Measurements from ENCODE around the gene PKP4. TPM values are rescaled to one million over a fixed set of nuclear protein-coding genes. Genes with fewer than 3 reads are reported as not detected.

Gene PKP4
- total and polyA plus RNA-seq, 9 of the 15 experiments (the other 6 are each of a cell fraction or from before 2014, with no cell fraction given) = 24.6 to 99.1 (median 74.0) TPM

GRCh38 chr2:158464426-158465281, 7.9 kb downstream of the PKP4 start (continued):
- 0 out of 2 replicates have a peak, but pooled peaks have one; percentile 7 for TF ChIP-seq REST (IDR thresholded peaks at IDR 0.05; ENCODE audit: borderline replicate concordance)
- TF ChIP-seq REST (CRISPR knock-in tag; IDR thresholded peaks at IDR 0.05; ENCODE audit: low read depth) = no peak
- peak; percentile 60 for TF ChIP-seq NCOR1 (IDR thresholded peaks at IDR 0.05)
- TF ChIP-seq ZNF311 (CRISPR knock-in tag; IDR thresholded peaks at IDR 0.05) = no peak
- no peak for TF ChIP-seq HSF4 (CRISPR knock-in tag; IDR thresholded peaks at IDR 0.05; ENCODE audit: borderline replicate concordance)
- TF ChIP-seq L3MBTL2 (IDR thresholded peaks at IDR 0.05) = 0 out of 2 replicates have a peak, but pooled peaks have one; percentile 17
- no peak for TF ChIP-seq KLF13 (tag; IDR thresholded peaks at IDR 0.05; ENCODE audit: borderline replicate concordance, low read depth)
- TF ChIP-seq BCOR (IDR thresholded peaks at IDR 0.05) = no peak
- TF ChIP-seq SPI1 (IDR thresholded peaks at IDR 0.05; ENCODE audit: borderline replicate concordance, low read depth, low read length) = no peak
- TF ChIP-seq CEBPZ (IDR thresholded peaks at IDR 0.05; ENCODE audit: borderline replicate concordance, low read depth, low read length) = no peak
- TF ChIP-seq CREM (IDR thresholded peaks at IDR 0.05; ENCODE audit: low read depth) = no peak
- TF ChIP-seq MLLT1 (IDR thresholded peaks at IDR 0.05) = no peak
- no peak for TF ChIP-seq ADNP (tag; IDR thresholded peaks at IDR 0.05)
- TF ChIP-seq NONO (IDR thresholded peaks at IDR 0.05; ENCODE audit: low read depth in 2 of 2, low read length in 1 of 2) = 0 out of 4 replicates have a peak, but pooled peaks of 1 of the 2 experiments have one; percentile 24
